ENCODE data around the gene ACLY. TPM values are rescaled to one million over a fixed set of nuclear protein-coding genes. Genes with fewer than 3 reads are reported as not detected.

Gene ACLY
- total RNA-seq, 1 donor from 2014 or later = 286 TPM

DNA sequence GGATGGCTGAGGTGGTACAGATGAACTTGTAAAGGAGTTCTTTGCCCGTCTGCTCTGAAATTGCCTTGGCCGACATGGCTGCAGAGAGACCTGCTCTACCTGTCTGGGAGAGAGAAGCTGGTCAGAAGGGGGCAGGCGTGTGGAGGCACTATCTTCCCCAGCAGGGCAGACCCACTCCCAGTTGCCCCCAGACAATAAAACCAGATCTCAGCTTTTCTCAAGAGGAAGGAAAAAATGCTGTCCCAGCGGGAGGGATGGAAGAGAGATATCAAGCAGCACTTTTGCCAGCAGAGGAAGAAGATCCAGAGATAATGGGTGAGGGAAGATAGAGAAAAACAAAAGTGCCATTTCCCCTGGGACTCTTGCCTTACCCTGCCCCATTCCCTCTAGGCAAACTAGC, 5.0 kb downstream of the ACLY start:
- DNase-seq (ENCODE audit: extremely low read depth, low read depth, low spot score) = no peak

DNA sequence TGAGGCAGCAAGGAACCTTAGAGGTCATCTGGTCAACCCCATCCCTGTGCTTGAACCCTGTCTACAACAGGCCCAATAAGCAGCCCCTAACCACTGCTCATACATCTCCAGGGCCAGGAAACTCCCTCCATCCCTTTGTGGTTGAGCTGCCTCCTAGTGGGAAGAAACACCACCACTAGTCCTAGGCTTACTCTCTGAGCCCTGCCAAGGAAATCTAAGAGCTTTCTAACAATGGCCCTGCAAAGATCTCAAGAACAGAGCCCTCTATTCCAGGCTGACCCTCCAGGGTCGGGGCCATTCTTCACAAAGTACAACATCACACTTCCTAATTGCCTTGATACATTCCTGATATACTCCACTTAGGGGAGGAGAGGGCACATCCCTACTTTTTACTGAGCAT, 5.8 kb downstream of the ACLY start:
- DNase-seq (ENCODE audit: extremely low read depth, low read depth, low spot score) = no peak

DNA sequence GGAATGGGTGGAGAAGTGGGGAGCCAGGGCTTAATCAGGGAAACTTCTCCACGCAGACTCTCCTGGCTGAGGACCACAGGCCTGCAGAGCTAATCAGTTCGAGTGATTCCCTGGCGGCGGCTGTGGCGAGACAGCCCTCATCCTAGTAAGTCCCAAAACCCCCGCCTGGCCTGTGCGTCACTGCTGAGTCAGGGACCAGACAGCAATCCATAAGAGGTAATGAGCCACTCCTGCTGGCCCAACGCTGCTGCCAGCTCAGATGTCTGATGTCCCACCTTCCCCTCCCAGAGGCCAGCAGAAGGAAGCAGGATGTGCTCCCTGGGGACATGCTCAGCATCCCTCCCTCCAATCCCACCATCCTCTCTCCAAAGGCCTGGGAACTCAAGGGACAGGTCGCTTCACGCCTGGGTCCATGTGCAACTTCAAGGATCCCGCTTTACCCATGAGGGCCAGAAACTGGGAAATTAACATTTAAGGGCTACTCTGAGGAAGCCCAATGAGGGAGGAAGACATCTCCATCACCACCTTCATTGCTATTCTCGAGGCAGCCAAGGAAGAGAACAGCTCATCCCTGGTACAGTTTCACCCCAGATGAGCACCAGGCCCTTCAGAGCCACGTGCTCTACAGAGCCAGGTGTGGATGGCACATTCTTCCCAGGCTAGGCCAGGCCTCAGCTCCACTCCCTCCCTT, 7.9 kb downstream of the ACLY start:
- DNase-seq (ENCODE audit: extremely low read depth, low read depth, low spot score) = no peak

DNA sequence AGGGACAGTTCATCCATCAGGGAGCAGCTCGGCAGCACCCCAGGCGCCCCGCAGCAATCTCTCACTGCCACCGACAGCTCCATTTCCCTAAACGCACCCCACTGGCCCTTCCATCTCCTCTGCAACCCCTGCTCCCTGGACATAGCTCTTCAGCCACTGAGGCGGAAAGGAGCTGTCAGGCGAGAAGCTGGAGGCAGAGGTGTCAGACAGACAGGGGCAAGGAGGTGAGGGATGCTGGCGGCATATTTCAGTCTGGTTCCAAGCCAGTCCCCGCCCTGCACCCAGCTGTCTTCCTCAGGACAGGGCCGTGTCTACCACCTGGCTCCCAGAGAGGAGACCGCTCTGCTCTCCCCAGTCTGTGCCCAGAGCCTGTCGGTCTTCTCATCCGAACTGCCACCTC, 9.7 kb downstream of the ACLY start:
- DNase-seq (ENCODE audit: extremely low read depth, low read depth, low spot score) = no peak

DNA sequence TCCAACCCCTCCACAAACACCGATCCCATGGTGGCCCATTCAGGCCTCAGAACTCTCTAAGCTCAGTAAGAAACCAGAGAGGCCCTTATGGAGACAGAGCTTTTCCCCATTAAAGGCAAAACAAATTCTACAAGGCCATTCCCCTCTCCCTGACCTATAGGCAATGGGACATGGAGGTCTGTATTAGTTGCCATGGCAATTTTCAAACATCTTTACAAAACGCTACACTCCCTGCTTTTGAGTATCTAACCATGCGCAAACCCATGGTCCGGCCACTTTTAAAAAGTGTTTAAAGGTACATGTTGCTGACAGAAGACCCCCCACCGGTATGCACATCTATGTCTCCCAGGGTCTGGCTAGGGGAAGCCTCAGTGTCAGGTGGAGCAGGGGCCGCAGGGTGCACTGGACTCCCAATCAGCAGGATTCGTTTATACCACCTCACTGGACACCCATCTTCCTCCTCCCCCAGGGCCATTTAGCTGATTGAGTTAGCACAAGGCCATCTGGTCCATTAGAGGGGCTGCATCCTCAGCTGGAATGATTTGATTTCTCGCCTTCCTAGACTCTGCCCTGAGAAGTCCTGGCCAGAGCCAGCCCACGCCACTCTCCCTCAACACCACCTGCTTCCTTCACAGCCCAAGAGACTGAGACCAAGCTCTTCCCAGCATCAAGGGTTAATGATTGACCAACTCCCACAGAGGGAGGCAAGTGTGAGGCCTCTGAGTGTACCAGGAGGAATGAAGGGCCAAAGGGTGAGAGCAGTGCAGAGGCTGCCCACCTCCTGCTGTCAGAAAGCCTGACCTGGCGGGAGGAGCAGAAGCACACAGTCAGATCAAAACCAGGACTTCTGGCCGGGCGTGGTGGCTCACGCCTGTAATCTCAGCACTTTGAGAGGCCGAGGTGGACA, 10.9 kb downstream of the ACLY start:
- no peak for DNase-seq (ENCODE audit: extremely low read depth, low read depth, low spot score)

DNA sequence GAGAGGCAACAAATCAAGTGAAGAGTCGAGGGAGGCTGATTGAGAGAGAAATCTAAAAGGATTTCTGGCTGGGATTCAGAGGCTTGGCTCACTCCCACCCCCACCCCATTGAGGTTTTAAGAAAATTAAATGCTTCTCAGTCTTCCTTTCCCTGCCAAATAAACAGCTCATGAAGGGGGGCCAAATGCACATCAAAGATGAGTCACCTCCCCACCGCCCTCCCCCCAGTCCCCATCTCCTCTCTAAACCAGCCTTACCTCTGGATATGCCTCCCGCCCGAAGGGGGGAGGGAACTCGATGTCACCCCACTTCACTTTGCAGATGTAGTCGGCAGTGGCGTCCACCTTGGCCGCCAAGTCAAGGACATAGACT, 11.6 kb downstream of the ACLY start:
- no peak for DNase-seq (ENCODE audit: extremely low read depth, low read depth, low spot score)

DNA sequence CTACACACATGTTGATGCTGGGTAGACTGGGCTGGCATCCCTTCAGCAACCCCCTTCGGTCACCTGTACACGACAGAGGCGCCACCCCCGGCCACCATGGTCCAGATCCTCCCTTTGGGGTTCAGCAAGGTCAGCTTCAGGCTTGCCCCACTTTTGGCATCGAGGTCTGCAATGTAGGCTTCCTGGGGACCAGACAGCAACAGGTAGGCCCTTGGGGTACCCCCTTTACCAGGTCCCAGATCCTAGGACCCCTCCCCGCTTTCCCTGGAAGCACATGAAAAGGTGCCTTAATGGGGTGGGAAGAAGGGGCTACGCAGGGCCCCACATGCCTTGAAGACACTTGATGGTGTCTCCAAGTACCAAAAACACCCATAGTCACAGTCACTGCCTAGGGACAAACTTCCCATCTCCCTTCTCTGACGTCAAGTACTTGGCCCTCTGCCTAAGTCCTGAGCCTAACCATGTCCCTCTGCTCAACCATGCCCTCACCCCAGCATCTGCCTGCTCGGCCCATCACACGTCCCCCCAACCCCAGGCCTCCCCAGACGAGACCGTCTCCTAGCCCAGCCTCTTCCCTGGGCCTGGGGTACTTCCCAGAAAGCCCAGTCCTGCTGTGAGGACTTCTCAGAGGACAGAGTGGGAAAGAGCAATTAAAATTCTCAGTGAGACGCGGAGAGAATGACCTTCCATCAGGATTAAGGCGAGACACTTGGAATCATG, 12.1 kb downstream of the ACLY start:
- DNase-seq (ENCODE audit: extremely low read depth, low read depth, low spot score) = no peak

DNA sequence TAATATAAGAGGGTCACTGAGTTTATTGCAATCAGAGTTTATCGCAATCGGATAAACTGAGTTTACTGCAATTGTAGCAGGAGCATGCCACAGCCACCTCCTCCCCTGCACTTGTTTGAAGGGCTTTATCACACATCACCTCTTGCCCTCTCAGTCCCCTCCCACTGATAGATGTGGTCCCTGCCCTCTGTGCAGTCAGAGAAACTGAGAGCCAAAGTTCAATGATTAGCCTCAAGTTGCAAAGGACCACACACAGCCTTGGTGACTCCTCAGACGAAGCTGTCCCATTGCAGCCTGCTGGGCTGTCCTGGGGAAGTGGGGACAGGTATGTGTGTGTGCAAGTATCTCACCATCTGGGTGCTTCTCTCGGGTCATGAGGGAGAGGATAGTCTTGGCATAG, 13.6 kb downstream of the ACLY start:
- DNase-seq (ENCODE audit: extremely low read depth, low read depth, low spot score) = no peak

DNA sequence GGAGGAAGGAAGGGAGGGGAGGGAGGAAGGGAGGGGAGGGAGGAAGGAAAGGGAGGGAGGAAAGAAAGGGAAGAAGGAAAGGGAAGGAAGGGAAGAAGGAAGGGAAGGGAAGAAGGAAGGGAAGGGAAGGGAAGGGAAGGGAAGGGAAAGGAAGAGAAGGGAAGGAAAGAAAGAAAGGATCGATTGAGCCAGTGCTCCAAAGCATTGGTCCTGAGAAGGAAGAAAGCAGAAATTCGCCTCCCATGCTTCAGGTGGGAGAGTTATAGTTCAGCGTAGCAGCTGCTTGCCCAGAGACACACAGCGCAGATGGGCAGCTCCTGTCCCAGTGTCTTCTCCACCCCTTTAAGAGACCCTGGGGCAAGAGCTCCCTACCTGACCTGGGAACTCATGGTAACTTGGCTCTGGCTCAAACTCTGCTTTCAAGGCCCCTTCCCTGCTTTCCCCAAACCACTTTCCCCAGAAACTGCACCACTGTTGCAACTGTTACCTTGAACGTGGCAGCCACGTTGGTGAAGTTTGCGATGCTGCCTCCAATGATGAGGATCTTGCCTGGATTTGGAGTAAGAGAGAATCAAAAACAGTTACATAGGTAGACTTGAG, 14.4 kb downstream of the ACLY start:
- DNase-seq (ENCODE audit: extremely low read depth, low read depth, low spot score) = no peak

DNA sequence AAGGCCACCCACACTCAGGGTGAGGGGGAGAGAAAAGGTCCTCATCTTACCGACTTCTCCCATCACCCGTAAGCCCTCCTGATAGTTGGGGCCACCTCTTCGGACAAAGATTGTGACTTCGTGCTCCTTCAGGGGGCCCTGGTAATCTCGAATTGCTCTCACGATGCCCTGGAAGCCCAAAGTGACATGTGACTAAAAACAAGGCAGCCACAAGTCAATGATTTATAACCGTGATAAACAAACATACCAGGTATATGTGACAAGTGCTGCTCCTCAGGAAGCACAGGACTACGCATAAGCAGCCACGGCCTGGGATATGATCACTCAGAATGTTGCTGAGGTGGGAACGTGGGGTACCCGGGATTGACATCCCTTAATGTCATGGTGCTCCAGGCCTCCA, 17.1 kb downstream of the ACLY start:
- no peak for DNase-seq (ENCODE audit: extremely low read depth, low read depth, low spot score)

DNA sequence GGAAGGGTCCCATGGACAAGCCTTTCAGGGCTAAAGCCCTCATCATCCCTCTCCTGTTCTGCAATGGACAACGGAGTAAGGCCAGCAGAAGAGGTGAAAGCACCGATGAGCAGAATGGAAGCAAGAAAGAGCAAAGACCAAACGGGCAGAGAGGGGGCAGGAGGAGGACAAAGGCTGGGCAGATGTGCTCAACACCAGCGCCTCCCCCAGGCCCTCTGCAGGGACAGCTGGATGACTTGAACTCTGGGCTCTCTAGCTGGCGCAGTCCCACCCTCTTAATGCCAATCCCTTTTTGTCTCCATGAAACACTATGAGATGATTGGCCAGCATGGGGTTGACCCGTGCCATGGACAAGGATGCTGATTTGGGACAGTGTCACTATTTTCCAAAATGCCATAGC, 22.0 kb downstream of the ACLY start:
- no peak for DNase-seq (ENCODE audit: extremely low read depth, low read depth, low spot score)

DNA sequence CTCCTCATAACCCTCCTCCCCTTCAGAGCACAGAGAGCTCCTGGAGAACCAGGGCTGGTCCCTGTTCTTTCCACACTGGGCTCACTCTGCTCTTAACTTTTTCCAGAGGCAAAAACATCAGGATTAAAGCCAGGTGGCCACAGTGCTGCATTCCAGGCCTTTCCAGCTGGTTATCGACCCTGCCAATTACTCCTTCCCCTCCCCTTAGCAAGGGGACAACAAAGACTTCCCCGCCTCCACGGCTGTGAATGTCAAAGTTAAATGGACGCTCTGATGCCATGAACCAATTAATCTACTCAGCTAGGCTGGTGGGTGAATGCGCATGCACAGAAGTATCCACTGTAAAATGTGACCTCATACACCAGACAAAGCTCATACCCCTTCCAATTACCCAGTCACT, 23.1 kb downstream of the ACLY start:
- DNase-seq (ENCODE audit: extremely low read depth, low read depth, low spot score) = no peak

DNA sequence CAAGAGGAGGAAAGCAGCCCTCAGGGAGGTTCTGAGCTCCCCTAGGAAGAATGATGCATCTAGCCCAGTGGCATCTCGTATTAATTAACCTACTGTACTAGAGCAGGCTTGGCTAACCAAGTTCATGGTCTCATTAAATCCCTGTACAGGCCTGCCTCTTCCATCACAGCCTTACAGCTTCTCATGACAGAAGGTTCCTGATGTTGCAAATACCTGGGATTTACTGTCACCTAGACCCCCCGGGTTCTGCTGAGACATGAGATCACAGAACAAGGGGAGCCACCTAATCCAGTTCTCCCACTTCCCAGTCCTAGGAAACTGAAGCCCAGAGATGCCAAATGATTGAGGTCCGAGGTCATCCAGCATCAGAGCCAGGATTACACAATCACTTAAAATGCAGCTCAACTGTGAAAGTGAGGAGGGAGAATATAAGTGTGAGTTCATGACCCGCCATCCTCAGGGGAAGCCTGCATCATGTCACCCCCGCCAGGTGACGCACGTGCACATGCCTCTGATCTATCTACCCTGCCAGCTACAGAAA, 23.9 kb downstream of the ACLY start:
- no peak for DNase-seq (ENCODE audit: extremely low read depth, low read depth, low spot score)

DNA sequence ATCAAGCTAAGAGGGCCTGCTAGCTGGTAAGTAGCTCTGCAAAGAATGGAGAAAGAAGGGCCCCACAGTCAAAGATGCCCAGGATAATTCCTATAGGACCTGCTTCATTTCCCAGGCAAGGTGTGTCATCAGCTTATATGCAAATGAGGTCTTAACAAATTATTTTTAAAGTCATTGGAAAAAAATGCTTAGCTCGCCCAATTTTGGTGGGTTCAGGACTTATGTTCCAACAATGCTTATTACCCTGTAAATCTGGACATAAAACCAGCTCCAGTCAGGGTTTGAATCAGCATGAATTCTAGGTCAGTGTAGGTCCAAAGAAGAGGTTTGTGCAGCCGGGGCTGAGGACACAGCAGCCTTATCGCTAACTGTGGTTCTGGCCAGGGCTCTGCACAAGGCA, 25.4 kb downstream of the ACLY start:
- no peak for DNase-seq (ENCODE audit: extremely low read depth, low read depth, low spot score)

DNA sequence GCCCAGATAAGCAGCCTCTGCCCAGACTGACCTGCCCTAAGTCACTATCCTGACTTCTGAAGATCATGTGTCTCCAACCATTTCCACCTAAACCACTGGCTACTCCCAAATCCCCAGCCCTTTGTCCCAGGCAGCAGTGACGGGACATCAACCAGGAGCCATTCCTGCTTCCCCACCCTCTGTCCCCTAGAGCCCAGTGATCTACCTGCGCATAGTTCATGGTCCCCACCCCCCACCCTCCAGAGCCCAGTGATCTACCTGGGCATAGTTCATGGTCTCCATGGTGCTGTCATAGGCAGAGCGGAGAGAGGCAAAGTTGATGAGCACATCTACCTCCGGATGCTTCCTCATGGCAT, 26.8 kb downstream of the ACLY start:
- no peak for DNase-seq (ENCODE audit: extremely low read depth, low read depth, low spot score)

DNA sequence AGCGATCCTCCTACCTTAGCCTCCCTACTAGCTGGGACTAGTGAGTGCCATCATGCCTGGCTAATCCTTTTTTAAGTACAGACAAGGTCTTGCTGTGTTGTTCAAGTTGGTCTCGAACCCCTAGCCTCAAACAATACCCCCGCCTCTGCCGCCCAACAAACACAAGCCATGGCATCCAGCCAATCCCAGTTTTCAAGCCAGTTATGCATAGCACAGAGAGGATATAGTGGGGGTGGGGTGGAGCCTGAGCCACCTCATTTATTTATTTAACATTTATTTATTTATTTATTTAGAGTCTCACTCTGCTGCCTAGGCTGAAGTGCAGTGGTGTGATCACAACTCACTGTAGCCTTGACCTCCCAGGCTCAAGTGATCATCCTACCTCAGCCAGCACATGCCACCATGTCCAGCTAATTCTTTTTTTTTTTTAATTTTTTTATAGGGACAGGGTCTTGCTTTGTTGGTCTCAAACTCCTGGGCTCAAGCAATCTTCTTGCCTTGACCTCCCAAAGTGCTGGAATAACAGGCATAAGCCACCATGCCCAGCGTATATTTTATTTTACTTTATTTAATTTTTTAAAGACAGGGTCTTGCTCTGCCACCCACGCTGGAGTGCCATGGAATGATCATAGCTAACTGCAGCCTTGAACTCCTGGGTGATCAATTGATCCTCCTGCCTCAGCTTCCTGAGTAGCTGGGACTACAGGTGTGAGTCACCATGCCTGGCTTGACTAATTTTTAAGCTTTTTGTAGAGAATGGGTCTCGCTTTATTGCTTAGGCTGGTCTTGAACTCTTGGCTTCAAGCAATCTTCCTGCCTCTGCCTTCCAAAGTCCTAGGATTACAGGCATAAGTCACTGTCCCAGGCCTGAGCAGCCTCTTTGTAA, 27.4 kb downstream of the ACLY start:
- no peak for DNase-seq (ENCODE audit: extremely low read depth, low read depth, low spot score)

DNA sequence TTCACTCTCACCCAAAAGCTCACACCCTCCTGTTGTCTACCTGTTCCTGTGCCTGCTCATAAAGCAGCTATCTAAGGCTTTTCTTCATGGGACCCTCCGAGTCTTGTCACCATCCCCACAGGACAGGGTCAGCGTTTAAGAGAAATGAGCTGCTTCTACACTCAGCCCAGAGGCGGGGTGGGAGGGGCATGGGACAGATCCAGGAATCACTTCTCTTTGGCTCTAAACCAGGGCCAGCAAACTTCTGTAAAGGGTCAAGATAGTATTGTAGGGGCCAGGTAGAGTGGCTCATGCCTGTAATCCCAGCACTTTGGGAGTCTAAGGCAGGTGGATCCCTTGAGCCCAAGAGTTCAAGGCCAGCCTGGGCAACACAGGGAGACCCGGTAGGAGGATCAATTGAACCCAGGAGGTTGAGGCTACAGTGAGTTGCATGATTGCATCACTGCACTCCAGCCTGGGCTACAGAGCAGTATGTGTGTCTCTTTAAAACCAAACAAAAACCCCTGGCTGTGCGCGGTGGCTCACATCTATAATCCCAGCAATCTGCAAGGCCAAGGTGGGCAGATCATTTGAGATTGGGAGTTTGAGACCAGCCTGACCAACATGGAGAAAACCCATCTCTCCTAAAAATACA, 30.3 kb downstream of the ACLY start:
- DNase-seq (ENCODE audit: extremely low read depth, low read depth, low spot score) = no peak

DNA sequence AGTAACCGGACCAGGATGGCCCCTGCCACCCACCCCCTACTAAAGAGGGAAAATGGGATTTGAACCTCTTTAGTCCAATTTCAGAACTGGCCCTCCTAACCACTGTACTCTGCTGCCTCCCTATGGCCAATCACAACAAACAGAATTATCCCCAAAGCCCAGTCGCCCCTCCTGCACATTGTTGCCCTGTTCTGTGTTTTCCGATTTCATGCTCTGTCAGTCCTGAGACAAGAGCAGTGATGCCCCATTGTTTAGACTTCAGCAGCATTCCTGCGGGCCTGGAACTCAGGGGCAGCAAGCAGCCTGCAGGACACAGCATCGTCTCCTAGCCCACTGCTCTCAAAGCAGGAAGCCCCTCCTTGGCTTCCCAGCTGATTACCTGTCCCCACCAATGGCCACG, 33.0 kb downstream of the ACLY start:
- DNase-seq (ENCODE audit: extremely low read depth, low read depth, low spot score) = no peak

DNA sequence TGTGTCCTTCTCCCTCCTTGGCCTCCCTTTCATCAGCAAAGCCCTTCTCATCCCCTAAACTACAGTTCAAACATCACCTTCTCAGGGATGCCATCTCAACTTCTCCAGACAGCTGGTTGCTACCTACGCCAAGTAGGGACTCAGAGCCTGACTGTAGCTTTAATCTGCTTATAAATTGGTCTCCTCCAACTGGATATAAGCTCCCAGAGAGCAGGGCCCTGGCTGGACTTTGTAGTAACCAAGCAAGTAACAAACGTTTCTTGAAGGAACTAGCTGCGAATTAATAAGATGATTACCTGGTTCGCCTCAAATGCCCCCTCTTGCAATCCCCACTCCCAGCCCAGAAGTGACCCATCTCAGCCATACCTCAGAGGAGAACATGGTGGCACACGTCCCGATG, 36.0 kb downstream of the ACLY start:
- DNase-seq (ENCODE audit: extremely low read depth, low read depth, low spot score) = no peak

DNA sequence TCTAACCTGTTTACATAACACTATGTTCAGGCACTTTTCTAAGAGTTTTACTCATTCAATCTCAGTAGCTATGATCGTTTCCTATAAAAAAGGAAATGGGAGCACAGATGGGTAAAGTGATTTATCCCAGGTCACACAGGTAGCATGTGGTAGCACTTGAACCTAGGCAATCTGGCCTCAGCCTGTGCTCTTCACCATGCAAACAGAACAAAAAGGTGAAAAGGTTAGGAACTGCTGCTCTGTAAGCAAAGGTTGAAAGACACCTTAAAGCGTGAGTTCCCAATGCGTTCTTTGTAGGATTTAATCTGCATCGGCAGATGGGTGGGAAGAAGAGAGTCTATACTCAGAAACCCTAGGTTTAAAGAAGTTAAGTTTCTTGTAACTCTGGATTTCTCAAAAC, 38.6 kb downstream of the ACLY start:
- DNase-seq (ENCODE audit: extremely low read depth, low read depth, low spot score) = no peak

Measured in glomerular endothelial cell (primary cell).